GM12892 (cell line): ENCODE measurements around the gene CXCR1. TPM values are rescaled to one million over a fixed set of nuclear protein-coding genes. Genes with fewer than 3 reads are reported as not detected.

Experiments
- DNase-seq: peaks from one replicate; pipeline ENCODE4 v3.0.0; 2011; ENCODE audit not compliant: insufficient read length
- FAIRE-seq: peaks from 2 replicates; lab custom pipeline; 2011; peaks lifted over from hg19 to GRCh38; lab: Jason Lieb, UNC
- POLR2A ChIP-seq: IDR thresholded peaks from 2 replicates; pipeline ENCODE4 v1.6.1; 2011; ENCODE audit warnings: low read depth, low read length, control low read depth
- POLR2AphosphoS5 ChIP-seq: IDR thresholded peaks from 2 replicates; pipeline ENCODE4 v1.6.1; 2011; ENCODE audit warnings: low read depth, low read length, control low read depth
- TAF1 ChIP-seq: IDR thresholded peaks from 2 replicates; pipeline ENCODE4 v1.6.1; 2011; ENCODE audit warnings: low read depth, mild to moderate bottlenecking, control low read depth, low read length, borderline replicate concordance
- polyA plus RNA-seq: library from polyadenylated mRNA; unstranded; fragments of >200 nt; gene quantifications from one replicate; pipeline ENCODE4 v1.2.1, GENCODE V29; 2012; ENCODE audit warnings: missing spikeins, inconsistent platforms; ENCODE audit not compliant: missing spikeins

The CXCR1 gene
- not detected for polyA plus RNA-seq

DNA sequence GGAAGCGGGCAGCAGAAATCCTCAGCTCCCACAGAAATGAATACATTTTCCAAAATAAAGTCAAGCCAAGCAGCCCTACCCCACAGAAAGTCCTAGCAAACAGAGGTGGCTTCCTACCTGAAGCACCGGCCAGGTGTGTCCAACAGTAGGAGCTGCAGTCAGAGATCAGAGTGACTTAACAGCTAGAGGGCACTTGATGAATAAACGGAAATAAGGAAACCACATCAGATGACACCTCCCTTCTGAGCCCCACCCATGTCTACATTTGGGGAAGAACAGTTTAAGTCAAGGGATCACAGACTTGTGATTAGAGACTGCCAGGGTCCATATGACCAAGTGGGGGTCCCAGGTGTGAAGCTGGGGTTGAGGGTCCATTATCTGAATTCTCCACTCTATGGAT, at the start of gene CXCR1:
TSS of gene CXCR1 (minus strand) at position 172 of the 400 bp plus-strand sequence. CDS start 1,751 bp downstream, outside the sequence.
- TF ChIP-seq POLR2A = no peak
- no peak for TF ChIP-seq TAF1
- no peak for TF ChIP-seq POLR2AphosphoS5
- DNase-seq (no peak), FAIRE-seq (no peak)

DNA sequence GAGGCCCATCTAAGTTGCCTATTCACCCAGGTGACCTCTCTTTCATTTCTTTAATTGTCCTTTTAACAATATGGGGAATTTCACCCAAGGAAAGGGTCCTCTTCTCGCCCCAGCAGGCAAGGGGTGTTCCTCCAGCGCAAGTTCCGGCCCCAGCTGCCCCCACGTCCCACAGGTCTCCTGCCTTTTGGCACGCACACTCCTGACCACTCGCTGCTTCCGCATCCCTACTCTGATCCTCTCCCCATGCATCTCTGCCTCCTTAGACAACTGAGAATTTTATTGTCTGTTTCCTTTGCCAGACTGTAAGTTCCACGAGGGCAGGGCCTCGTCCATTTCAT, 49.5 kb upstream of the CXCR1 start:
- DNase-seq (no peak), FAIRE-seq (no peak)
- no peak for TF ChIP-seq POLR2A
- no peak for TF ChIP-seq POLR2AphosphoS5
- TF ChIP-seq TAF1 = no peak

DNA sequence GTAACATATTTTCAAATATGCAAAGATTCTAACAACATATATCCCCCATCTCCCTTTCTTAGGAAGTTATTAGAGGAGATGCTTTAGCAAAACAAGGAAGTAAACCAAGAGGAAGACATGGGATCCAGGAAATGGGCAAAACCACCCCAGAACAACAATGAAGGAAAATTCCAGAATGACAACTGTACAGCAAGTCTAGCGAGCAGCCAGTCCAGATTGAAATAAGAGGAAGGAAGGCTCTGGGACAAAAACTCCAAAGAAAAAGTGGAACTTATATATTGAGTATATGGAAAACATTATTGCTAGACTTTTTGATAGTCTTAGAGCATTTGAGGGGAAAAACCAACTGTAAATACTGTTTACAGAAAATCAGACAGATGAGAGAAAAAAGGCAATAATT, 47.4 kb upstream of the CXCR1 start:
- DNase-seq (no peak), FAIRE-seq (no peak)
- TF ChIP-seq TAF1 (no peak), POLR2AphosphoS5 (no peak), POLR2A (no peak)

DNA sequence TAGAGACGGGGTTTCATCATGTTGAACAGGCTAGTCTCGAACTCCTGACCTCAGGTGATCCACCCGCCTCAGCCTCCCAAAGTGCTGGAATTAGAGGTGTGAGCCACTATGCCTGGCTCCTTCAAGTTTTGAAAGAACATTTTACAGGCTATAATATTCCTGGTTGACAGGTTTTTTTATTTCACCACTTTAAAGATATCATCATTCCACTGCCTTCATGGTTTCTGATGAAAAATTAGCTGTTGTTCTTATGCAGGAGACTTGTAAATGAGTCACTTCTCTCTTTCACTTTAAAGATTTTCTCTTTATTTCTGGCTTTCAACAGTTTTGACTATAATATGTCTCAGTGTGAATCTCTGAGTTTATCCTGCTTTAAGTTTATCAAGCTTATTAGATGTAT, 42.3 kb upstream of the CXCR1 start:
- no peak for TF ChIP-seq POLR2A
- TF ChIP-seq POLR2AphosphoS5 = no peak
- TF ChIP-seq TAF1 = no peak
- FAIRE-seq = no peak
- no peak for DNase-seq

DNA sequence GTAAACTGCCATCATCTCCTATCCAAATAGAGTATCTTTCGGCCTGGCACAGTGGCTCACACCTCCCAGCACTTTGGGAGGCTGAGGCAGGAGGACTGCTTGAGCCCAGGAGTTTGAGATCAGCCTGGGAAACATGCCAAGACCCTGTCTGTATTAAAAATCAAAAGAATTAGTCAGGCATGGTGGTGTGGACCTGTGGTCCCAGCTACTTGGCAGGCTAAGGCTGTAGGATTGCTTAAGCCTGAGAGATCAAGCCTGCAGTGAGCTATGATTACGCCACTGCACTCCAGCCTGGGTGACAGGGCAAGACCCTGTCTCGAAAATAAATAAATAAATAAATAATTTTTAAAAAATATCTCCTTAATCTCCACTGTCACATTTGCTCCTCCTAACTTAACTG, 35.5 kb upstream of the CXCR1 start:
- no peak for DNase-seq
- FAIRE-seq = no peak
- TF ChIP-seq POLR2A (no peak), POLR2AphosphoS5 (no peak), TAF1 (no peak)

DNA sequence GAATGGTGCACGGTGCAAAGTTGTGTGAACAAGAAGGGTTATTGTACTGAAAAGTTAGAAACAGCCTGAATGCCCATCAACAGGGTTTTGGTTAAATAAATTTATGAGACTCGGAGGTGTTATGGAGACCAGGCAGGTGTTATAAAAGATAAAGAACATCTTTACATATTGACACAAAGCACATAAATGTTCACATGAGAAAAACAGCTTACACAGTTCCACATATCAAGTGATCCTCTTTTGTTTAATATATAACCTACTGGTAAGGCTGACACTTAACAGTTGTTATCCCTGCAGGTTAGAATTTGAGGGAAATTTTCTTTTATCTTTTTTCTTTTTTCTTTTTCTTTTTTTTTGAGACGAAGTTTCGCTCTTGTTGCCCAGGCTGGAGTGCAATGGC, 30.2 kb upstream of the CXCR1 start:
- DNase-seq (no peak), FAIRE-seq (no peak)
- TF ChIP-seq POLR2A = no peak
- TF ChIP-seq TAF1 = no peak
- TF ChIP-seq POLR2AphosphoS5 = no peak

DNA sequence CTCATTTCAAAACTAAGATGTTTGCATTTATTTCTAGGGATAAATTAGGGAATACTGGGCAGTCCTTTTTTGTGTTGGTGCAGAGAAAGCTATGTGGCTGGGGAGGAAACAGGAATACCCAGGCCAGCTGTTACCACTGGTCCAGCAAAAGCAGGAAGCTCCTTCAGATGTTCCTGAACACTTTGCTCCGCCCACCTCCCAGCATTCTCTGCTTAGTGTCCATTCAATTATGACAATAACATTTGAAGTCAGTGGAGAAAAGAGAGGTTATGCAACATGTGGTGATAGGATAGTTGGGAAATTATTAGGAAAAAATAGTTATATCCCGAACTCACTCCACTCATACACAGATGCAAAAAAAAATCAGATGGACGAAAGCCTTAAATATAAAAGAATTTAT, 28.1 kb upstream of the CXCR1 start:
- DNase-seq = no peak
- FAIRE-seq = no peak
- no peak for TF ChIP-seq POLR2AphosphoS5
- no peak for TF ChIP-seq POLR2A
- no peak for TF ChIP-seq TAF1

DNA sequence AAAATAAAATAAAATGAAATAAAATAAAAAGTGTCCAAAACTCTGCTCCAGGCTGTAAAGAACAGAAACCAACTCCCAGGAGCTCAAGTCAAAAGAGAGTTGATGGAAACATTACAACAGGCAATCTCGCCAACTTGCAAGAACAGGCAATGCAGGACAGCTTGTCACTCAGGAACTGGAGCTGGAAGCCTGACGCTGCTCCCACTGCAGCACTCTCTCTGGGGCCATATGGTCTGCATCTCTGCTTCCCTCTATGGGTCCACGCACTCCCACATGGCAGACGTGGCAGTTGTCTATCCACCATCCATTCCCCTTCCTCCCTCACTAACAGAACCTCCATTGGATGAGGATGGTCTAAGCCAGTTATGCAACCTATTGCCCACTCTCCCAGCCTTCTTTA, 26.9 kb upstream of the CXCR1 start:
- TF ChIP-seq POLR2A (no peak), POLR2AphosphoS5 (no peak), TAF1 (no peak)
- FAIRE-seq (no peak), DNase-seq (no peak)

DNA sequence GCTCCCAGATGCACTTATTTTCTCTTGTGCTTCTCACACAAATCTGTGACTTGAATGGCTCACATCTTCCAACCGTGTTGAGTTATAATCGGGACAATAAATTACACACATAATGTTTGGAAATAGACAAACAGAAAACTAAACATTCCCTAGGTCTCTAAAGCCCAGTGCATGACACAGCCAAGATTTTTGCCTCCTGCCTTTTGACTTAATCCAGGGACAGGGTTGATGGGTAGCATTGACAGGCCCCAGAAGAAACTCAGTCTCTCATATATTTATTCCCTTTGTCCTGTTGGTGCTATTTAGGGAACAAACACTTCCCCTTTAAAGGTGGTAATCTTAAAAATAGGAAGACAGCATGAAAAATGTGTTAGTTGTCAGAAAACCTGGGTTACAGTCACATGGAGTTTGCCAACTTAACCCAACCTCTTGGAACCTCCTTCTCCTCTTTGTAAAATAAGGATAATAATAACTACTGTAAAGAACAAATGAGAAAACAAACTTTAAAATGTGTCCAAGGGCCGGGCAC, 26.2 kb upstream of the CXCR1 start:
- no peak for DNase-seq
- FAIRE-seq = no peak
- TF ChIP-seq POLR2A (no peak), TAF1 (no peak), POLR2AphosphoS5 (no peak)

DNA sequence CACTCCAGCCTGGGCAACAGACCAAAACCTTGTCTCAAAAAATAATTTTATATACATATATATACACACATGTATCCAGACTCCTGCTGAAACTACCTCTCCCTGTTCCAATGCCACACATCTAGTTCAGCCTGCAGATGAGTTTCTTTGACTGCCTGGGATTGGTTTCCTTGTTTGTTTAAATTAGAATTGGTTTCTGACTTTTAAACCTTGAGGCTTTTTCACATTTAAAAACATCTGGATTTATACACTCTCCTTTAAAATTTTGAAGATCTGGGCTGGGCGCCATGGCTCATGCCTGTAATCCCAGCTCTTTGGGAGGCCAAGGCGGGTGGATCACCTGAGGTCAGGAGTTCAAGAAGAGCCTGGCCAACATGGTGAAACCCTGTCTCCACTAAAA, 21.8 kb upstream of the CXCR1 start:
- TF ChIP-seq POLR2A (no peak), TAF1 (no peak), POLR2AphosphoS5 (no peak)
- DNase-seq (no peak), FAIRE-seq (no peak)

DNA sequence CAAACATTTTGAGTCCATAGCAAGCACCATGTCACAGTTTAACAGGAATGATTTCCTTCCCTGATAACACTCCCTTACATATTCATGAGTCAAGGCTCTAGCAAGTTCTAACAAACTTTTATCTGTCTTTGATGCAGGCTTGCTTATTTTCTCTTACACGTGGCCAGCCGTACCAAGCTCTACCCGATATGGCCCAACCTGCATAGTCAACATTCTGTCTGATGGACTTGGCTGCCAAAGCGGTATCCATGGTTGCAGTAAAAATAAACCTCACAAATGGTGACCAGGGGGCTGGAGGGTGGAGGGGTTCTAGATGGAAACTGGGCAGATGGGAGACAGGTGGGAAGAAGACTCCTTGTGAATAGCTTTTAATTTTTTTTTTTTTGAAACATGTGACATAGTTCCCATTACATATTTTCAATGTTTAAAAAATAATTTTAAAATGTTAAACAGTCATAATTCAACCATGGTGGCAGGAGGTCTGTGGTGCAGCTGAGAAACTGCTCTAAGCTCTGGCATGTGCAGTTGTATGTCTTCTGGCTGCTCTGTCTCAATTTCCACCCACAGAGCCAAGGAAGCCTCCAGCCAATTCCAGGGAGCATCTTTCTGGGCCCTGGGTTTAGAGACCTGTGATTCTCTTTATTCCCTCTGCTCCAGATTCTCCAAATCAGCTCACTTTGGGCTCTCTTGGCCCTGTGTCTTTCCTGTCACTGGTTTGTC, 20.7 kb upstream of the CXCR1 start:
- no peak for DNase-seq
- no peak for FAIRE-seq
- TF ChIP-seq TAF1 = no peak
- TF ChIP-seq POLR2A = no peak
- no peak for TF ChIP-seq POLR2AphosphoS5

DNA sequence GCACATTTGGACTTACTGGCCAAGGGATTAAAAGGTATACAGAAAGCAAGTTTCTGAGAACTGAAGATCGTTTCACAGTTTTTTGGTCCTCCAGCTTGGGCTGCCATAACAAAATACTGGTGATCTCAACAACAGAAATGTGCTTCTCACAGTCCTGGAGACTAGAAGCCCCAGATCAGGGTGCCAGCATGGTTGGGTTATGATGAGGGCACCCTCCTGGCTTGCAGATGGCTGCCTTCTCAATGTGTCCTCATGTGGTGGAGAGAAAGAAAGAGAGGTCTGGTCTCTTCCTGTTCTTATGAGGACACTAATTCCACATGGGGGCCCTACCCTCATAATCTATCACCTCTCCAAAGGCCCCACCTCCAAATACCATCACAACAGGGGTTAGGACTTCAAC, 20.1 kb upstream of the CXCR1 start:
- FAIRE-seq (no peak), DNase-seq (no peak)
- no peak for TF ChIP-seq POLR2A
- no peak for TF ChIP-seq POLR2AphosphoS5
